Stimulated activated CD4-positive, alpha-beta T cell treated with anti-CD3 and anti-CD28 coated beads, Interleukin-15, amount 100 ng/mL, for 48 hours (primary cell): ENCODE measurements around the gene SMIM43.
"Not testable (repeated sequence)": the region's sequence is repeated elsewhere in the genome, so short reads cannot be mapped to it uniquely, and the experiment has no call there.

ENCODE experiments used
- DNase-seq, 2 donors: peaks; one replicate each; pipeline ENCODE4 v3.0.0-alpha.2; 2020; ENCODE audit warnings: low read depth in 2 of 2

Gene SMIM43

DNA sequence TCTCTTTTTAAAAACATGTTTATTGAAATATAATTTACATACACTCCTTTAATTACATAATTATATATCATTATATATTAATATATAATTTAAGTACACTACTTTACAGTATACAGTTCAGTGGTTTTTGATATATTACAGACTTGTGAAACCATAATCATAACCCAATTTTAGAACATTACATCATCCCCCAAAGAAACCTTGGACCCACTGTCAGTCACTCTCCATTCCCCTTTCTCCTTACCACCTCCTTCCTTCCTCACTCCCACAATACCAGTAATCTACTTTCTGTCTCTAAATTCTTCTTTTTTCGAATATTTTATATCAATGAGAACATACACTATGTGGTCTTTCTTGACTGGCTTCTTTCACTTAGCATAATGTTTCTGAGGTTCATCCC is 18.2 kb upstream of the SMIM43 start:
- DNase-seq = no peak

DNA sequence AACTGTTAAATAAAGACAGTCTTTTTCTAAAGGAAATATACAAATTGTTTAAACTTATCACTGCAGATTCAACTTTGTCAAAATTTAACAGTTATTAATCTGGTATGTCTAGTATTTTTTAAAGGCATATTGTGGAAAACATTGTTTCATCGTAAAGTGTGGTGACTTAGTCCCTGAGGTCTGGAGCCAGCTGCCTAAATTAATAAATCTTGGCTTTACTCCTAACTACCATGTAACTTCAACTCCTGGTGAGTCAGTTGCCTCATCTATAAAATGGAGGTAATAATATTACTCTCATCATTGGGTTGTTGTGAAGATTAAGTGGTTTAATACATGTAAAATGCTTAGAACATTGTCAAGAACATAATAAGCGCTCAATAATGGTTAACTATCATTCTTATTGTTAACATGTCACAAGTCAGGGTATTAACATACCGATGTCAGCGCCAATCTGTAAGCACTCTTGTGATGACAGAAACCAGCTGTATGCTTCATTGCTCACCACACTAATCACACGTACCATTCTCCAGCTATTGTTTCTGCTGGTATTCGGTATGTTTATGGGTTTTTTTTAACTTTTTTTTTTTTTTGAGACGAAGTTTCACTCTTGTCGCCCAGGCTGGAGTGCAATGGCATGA is 14.1 kb upstream of the SMIM43 start:
- no peak for DNase-seq

DNA sequence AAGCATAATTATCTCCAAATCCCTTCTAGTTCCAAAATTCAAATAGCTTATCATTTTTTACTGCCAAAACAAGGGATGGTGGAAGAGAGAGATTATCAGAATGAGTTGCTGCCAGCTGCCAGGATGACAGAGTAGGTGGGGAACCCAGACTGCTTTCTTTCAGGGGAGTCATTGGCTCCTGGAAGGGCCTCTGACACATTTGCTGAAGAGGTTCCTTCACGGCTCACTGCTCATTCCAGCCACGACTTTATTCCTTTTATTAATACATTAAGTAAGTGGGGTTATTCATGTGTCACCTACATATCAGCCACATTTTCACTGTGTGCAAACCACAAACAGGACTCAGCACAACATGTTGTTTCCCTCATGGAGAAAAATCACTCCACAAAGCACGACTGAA is 12.7 kb upstream of the SMIM43 start:
- DNase-seq = no peak

DNA sequence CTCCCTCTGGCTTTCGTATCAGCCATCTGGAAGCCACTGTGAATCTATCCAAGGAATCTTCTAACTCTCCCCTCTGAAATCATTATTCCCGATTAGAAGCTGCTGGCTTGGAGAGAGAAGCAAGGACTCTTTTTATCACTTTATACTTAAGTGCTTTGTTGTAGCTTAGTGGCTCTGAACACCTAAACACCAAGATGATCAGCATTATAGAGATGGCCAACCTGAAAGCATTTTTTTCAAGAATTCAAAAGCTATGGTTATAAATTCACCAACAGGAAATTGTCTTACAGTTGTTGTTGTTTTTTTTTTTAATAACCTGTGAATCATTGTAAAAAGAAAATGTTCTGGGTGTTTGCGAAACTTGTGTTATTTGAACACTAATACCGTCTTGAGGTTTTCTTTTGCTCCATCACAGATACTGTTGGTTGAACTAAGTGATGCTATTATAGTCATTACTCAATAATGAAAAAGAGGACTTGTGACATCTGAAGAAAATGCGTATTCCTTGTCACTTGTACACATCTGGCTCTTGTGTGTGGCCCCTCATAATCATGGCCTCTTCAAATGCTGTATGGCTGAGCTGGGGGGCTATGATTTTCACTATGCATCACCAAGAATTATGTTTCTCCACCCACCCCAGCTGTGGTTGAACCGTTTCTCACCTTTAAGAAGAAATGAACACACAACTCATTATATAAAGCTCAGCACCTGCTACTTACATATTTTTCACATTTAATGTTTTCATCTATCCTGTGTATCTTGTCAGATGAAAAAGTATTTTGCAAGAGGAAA is 11.8 kb upstream of the SMIM43 start:
- no peak for DNase-seq

DNA sequence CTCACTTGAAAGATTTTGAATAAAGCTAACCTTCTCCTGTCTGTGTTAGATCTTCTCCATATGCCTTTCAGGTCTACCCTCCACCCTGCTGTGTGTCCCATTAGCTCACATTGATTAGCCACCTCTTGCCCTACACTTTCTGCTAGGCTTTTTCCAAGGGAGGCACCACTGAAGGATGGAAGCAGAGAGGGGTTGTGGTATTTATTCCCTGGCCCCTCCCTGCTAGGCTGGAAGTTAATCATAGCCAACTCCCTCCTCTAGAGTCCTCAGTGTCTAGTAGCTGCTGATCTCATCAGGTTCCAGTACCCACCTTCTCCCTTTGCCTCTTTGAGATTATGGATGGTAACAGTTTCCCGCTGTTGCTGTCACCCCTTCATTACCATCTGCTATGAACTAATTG is 8.9 kb upstream of the SMIM43 start:
- DNase-seq = no peak

DNA sequence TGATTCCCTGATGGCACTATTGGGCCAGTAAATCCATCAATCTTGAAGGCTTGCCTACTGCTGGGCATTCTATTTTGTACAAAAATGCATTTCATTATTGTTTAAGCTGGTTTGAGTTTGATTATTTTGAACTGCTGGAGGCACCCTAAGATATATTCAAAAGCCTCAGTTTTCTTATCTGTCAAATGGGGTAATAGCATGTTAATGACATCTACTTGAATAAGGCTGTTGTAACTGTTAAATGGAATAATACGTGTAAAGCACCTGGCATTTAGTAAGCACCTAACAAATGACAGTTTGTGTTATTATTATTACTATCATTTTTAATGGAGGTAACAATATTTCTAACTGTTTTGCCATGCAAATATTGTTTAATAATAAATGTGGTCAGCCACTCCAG is 6.9 kb upstream of the SMIM43 start:
- DNase-seq = no peak

DNA sequence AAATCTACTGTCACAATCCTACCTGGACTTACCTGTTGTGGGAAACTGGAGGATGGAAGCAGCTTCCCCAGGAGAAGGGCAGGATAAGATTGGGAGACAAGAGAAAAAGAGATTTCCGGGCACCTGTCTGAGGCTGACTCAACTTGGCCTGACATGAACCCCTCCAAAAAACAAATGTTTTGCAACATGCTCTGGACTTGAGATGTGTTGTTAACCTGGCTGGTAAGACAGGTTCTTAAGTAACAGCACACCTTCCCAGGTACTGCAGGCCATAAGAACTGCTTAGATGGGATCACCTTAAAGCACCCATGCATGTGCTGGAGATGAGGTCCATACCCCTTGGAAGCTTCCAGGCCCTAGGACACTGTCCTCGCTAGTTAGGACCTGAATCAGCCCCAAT is 4.4 kb upstream of the SMIM43 start:
- no peak for DNase-seq

DNA sequence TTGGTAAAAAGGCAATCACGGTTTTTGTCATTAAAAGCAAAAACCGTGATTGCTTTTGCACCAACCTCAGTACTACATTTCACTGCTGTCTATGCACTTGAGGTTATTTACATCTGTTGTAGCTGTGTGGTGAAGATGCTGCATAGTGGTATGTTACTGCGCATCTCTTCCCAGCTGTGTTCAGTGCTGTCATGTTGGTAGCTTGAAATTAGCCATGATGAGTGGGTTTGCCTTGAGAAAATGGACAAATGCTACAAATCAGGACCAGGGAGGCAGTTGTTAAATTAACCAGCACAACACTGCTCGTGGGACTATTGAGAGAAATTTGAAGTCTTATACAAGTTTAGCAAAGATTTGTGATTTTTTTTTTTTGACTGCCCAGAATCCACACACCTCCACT is 2.2 kb upstream of the SMIM43 start:
- no peak for DNase-seq

DNA sequence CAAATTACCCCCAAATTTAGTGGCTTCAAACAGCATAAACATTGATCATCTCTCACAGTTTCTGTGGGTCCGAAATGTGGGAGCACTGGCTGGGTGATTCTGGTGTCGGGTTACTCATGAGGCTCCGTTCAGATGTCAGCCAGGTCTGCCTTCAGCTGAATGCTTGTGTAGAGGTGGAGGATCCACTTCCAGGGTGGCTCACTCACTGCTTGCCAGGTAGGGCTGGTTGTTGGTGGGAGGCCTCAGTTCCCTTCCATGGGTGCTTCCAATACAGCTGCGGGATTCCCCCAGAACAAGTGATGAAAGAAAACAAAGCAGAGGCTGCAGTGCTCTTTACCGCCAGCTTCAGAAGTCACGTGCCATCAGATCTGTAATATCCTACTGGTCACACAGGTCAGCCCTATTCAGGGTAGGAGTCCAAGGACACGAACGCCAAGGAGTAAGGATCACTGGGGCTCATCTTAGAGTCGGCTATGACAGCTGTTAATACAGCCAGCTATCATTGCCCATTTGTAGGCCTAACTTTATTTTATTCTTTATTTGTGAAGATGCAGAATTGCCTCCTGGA is 1.1 kb upstream of the SMIM43 start:
- no peak for DNase-seq

DNA sequence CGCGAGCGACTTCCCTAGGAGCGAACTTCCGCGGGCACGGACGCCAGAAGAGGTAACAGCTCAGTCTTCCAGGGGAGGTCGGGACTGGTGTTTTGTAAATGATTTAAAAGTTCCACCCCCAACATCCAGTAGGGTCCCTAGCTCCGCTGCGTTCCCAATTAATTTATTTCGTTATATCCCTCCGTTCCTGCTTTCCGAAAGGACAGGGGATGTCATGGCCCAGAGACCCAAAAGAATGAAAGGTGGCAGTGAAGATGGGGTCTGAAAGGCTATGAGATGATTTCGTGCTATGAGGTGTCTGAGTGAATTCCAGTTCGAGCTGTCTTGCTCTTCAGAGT is 373 bp upstream of the SMIM43 start:
- DNase-seq = no peak

DNA sequence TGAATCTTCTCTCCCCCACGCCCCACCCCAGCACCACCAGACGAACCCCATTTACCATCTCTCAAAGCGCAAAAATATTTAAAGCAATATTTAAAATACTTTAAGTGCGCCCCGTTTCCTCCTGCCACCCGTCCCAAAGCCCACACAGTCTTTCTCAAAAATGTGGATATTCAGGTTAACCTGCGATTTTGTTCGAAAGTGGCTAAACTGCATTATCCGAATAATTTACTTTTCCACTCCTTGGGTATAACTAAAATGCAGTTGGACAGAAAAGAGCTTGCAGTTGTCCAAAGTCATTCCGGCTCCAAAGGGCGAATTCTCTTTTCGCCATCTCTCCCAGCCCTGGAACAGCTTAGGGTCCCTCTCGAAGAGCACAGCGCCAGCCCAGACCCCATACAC is 662 bp downstream of the SMIM43 start:
- no peak for DNase-seq

DNA sequence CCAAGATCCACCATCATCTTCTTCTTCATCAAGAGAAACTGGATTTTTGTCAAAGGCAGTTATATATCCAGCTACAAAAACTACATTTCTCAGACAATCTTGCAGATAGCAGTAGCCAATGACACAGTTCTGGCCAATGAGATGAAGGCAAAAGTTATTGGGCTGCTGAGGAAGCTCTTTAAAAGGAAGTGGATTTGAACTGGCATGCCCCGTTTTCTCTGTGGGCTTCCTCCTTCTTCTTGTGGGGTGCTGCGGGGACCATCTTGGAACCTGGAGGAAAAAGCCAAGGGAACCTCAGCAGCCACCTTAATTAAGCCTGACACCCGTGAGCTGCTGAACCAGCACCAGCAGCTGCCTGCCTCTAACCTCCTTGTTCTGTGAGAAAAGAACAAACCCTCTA is 4.8 kb downstream of the SMIM43 start:
- DNase-seq = no peak

DNA sequence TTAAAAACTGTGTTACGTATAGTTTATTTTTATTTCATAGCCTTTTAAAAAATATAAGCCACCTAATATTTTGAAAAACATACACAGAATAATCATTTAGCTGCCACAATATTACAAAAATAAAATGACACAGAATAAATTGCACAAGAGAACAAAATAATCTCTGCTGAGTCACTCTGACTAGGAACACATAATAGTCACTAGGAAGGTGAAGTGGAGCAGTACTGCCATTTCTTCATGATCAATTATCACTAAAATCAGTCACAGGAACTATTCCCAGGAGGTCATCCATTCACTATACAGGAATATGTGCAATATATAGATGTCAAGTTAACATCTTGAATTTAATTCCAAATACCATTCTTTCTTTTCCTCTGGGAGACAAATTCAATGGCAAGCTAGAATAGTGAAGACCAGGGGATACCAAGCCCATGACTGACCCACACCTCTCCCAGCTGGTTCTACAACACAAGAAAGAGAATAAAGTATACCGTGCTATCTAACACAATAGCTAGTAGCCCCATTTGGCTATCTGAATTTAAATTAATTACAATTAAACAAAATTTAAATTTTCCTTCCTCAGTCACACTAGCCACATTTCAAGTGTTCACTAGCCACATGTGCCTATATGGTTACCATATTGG is 5.9 kb downstream of the SMIM43 start:
- DNase-seq = no peak

DNA sequence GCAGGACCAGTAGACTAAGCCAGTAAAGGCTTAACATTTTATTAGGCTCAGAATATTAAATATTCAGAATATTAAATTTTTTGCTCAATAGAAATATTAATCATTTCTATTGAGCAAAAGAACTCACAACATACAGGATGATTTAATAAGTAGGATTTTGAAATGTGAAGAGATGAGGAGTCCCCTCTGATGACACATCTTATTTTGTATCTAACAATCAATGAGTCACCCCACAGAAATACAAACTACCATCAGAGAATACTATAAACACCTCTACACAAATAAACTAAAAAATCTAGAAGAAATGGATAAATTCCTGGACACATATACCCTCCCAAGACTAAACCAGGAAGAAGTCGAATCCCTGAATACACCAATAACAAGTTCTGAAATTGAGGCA is 12.8 kb downstream of the SMIM43 start:
- not testable (repeated sequence) for DNase-seq

DNA sequence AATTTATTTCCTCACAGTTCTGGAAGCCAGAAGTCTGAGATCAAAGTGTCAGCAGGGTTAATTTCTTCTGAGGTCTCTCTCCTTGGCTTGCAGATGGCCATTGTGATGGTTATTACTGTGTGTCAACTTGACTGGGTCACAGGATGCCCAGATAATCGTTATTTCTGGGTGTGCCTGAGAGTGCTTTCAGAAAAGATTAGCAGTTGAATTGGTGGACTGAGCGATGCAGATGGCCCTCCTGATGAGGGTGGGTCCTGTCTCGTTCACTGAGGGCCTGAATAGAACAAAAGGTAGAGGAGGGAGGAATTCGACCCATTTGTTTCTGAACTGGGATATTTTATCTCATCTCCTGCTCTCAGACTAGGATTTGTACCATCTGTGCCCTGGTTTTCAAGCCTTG is 15.7 kb downstream of the SMIM43 start:
- DNase-seq = no peak

DNA sequence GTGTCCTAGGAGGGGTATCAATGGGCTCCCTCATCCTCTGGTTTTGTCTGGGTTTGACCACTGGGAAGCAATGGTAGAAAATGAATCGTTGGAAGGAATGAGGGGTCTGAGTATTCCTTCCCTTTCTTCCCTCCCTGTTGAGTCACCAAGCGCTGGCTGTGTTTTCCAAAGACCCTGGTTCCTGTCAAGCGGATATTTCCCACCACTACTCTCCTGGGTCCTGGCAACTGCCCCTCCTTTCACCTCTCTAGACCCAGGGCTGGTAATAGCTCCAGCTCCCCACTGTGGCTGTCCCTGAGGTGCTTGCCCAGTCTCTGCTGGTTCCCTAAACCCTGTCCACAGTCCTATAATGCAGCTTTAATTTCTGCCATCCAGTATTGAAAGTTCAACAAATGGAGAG is 22.2 kb downstream of the SMIM43 start:
- no peak for DNase-seq

DNA sequence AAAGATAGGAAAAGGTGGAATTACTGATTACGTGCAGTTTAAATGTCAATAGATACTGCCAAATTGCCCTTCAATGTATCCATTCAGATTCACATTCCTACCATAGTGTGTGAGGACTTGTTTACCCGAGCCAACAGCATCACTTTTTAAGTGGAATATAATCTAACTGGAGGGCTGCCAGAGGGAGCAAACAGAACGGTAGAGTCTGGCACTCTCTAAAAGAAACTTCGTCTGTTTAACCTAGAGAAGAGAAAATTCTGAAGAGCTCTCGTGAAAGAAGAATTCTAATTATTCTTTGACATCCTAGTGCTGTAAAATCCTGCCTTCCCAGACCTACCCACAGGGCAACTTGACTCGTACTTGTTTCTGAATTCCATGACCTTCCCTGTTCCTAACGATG is 23.2 kb downstream of the SMIM43 start:
- DNase-seq = no peak

DNA sequence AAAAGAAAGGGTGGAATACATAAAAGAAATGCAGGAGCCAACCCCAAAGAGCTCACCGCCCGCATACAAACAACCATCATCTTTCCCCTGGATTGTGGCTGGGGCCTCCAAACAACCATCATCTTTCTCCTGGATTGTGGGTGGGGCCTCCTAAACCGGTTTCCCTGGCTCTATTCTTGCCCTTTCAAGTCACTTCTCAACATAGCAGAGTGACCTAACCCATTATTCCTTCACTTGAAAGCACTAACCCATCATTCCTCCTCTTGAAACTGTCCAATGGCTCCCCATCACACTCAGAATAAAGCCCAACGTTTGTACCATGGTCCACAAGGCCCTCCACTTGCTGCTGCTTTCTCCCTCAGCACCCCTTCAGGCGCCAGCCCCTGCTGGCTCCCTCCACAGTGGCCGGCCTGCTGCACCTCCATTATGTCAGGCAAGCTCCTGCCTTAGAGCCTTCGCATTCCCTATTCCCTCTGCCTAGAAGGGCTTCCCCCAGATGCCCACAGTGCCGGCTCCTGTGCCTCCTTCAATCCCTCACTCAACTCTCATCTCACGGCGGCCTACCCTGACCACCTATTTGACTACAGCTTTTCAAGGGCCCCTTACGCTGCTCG is 24.1 kb downstream of the SMIM43 start:
- DNase-seq = no peak

DNA sequence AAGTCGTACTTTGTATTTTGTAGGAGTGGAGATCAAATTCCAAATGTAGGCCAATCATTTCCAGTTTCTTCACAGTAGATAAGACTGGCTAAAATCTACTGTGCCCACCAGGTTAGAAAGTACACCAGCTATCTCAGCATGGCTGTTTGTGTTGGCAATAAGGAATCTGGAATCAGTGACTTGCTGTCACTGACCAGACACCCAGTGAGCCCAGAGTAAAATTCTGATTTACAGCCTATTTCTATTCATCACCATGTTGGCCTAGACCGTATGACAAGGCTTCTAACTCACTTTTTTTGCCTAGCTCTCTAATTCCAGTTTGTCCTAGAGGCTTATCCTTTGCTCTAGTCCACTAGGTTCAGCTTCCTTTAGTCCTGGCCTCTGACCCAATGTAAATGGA is 25.4 kb downstream of the SMIM43 start:
- no peak for DNase-seq

DNA sequence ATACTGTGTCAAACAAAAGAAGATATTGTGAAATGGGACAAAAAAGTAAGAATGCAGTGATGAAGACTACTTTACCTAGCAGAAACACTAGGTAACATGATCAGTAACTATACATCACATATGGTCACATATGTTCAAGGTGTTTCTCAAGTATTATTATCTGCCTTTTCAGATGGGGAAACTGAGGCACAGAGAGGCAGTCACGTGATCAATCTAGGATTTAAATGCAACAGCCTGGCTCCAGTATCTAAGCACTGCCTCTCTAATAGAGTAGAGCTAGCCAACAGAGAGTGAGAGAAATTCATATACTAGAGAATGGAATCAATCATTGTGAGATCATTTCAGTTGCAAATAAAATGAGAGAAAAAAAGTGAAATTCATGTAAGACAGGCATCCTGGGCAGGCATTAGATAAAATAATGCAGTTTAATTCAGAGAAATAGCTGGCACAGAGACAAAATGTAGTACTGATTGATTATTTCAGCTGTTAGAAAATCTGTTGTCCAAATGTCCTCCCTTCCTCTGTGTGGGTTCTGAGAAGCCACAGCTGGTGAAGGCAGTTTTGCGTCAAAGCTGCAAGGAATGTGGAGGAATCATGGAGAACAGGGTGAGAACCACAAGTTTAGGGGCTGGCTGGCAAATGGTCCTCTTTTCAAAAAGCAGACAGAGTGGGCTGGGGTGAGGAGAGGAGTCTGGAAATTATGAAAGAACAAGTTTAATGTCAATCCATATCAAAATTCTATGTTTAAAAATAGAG is 26.0 kb downstream of the SMIM43 start:
- DNase-seq = no peak

DNA sequence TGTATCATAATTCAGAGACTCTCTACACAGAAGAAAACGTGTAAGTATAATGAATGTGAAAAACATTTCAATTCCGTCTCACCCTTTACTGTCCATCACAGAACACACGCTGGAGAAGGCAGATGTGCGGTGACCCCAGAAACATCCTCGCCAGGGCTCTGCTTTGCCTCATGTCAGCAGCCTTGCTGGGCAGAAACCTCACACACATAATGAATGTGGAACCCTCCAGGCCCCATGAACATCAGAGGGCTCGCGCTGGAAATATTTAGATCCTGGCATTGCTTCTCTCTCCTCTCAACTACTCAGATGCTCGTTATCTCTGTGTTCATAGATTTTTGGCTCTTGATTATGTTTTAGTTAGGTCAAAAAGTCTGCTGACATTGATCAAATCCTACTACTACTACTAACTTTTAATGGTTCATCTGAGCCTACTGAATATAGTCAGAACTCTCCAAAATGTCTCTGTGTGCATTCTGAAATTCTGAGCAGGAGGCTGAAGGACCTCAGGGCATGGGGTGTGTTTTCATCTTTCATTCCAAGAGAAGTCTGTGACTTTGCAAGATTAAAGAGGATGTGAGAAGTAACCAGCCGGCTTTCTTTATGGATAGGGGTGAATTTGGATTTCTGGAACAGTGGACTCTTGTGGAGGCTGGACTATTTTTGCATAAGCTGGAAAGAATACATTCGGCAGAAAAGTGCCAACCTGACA is 27.0 kb downstream of the SMIM43 start:
- DNase-seq = no peak
